Measurements from ENCODE around the gene KCNAB1.

GRCh38 chr3:156094391-156094790 lies 26.0 kb upstream of the KCNAB1 start:
- TF ChIP-seq POLR2A (IDR thresholded peaks at IDR 0.05) (no peak), CTCF (IDR thresholded peaks at IDR 0.05) (no peak)
